ENCODE data around the gene VASH2. TPM values are rescaled to one million over a fixed set of nuclear protein-coding genes. Genes with fewer than 3 reads are reported as not detected.

VASH2 gene
- polyA plus RNA-seq, 1 donor from 2014 or later: 65.2 TPM

DNA sequence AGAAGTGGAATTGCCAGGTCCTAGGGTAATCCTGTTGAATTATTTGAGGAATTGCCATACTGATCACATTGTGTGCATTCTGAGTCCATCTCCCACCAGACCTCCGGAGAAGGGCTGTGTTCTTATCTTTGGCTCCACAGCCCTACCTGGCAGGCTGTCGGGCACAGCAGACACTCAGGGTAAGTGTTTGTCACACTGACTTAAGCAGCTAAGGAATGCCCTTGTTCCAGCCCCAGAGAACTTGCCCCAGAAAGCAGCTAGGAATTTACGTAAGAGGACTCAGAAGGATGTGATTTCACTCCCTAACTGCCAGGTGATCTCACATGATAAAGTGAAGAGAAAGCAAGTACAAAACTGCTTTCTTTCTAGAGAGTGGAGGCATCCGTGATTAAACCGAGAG is 21.0 kb downstream of the VASH2 start:
- H3K79me2 ChIP-seq (replicated peaks; ENCODE audit: insufficient read depth, low read length): no peaks in the 10 kb centered on the region
- no peaks in the 10 kb centered on the region for H4K20me1 ChIP-seq (ENCODE audit: insufficient read depth)
- no peak overlapping the region for H3K4me3 ChIP-seq (ENCODE audit: low read length)
- H3K9ac ChIP-seq (ENCODE audit: low read length): no peak overlapping the region
- no peak overlapping the region for H2AFZ ChIP-seq (ENCODE audit: low read depth, low read length)
- H3F3A ChIP-seq (ENCODE audit: insufficient read depth, low read length, poor library complexity, severe bottlenecking): no peaks in the 10 kb centered on the region
- H3K9me2 ChIP-seq (ENCODE audit: insufficient read depth, low read length): no peaks in the 10 kb centered on the region
- no peak overlapping the region for H3K4me2 ChIP-seq (ENCODE audit: low read length)
- H3K36me3 ChIP-seq (ENCODE audit: insufficient read depth, low read length): peaks cover 5% of the 10 kb centered on the region
- no peaks in the 10 kb centered on the region for H3K27me3 ChIP-seq (ENCODE audit: insufficient read depth, low read depth, low read length)
- H3K27ac ChIP-seq (ENCODE audit: low read length): no peak overlapping the region
- TF ChIP-seq POLR2AphosphoS5 (IDR thresholded peaks at IDR 0.05): no peak
- TF ChIP-seq, protein P1, sequence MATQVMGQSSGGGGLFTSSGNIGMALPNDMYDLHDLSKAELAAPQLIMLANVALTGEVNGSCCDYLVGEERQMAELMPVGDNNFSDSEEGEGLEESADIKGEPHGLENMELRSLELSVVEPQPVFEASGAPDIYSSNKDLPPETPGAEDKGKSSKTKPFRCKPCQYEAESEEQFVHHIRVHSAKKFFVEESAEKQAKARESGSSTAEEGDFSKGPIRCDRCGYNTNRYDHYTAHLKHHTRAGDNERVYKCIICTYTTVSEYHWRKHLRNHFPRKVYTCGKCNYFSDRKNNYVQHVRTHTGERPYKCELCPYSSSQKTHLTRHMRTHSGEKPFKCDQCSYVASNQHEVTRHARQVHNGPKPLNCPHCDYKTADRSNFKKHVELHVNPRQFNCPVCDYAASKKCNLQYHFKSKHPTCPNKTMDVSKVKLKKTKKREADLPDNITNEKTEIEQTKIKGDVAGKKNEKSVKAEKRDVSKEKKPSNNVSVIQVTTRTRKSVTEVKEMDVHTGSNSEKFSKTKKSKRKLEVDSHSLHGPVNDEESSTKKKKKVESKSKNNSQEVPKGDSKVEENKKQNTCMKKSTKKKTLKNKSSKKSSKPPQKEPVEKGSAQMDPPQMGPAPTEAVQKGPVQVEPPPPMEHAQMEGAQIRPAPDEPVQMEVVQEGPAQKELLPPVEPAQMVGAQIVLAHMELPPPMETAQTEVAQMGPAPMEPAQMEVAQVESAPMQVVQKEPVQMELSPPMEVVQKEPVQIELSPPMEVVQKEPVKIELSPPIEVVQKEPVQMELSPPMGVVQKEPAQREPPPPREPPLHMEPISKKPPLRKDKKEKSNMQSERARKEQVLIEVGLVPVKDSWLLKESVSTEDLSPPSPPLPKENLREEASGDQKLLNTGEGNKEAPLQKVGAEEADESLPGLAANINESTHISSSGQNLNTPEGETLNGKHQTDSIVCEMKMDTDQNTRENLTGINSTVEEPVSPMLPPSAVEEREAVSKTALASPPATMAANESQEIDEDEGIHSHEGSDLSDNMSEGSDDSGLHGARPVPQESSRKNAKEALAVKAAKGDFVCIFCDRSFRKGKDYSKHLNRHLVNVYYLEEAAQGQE (IDR thresholded peaks at IDR 0.05; ENCODE audit: borderline replicate concordance): no peak
- no peak for TF ChIP-seq TAF1 (IDR thresholded peaks at IDR 0.05; ENCODE audit: low read depth)
- TF ChIP-seq SMC3 (conservative IDR thresholded peaks at IDR 0.05; ENCODE audit: poor library complexity): no peak
- TF ChIP-seq RAD21 (conservative IDR thresholded peaks at IDR 0.05): no peak
- TF ChIP-seq MXI1 (conservative IDR thresholded peaks at IDR 0.05; ENCODE audit: poor library complexity, severe bottlenecking): no peak
- TF ChIP-seq, protein P2, sequence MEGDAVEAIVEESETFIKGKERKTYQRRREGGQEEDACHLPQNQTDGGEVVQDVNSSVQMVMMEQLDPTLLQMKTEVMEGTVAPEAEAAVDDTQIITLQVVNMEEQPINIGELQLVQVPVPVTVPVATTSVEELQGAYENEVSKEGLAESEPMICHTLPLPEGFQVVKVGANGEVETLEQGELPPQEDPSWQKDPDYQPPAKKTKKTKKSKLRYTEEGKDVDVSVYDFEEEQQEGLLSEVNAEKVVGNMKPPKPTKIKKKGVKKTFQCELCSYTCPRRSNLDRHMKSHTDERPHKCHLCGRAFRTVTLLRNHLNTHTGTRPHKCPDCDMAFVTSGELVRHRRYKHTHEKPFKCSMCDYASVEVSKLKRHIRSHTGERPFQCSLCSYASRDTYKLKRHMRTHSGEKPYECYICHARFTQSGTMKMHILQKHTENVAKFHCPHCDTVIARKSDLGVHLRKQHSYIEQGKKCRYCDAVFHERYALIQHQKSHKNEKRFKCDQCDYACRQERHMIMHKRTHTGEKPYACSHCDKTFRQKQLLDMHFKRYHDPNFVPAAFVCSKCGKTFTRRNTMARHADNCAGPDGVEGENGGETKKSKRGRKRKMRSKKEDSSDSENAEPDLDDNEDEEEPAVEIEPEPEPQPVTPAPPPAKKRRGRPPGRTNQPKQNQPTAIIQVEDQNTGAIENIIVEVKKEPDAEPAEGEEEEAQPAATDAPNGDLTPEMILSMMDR (IDR thresholded peaks at IDR 0.05; ENCODE audit: poor library complexity, severe bottlenecking): no peak
- TF ChIP-seq EZH2 (IDR thresholded peaks at IDR 0.05; ENCODE audit: borderline replicate concordance, insufficient read depth, low read length, poor library complexity, severe bottlenecking): no peak
- TF ChIP-seq EP300 (conservative IDR thresholded peaks at IDR 0.05; ENCODE audit: poor library complexity, severe bottlenecking): no peak
- no peaks in the 10 kb centered on the region for H3K9me3 ChIP-seq (ENCODE audit: low read length)

DNA sequence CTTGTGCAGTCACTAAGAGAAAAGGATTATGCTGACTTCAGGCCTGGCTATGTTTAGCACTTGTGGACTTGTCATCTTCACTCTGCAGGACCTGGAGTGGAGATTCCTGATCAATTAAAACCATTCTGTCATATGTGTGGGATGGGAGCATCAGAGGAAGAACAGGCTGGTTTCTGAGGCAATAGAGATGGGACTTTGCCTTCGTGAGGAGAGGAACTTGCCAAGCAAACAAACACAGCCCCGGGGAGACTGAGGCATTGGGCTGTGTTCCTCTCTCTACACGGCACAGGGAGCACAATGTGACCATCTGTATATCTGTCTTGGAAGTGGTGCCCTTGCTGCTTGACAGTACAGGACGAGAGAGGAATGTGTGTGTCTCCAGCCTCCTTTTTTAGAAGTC is 23.1 kb downstream of the VASH2 start:
- H3K79me2 ChIP-seq (replicated peaks; ENCODE audit: insufficient read depth, low read length): no peaks in the 10 kb centered on the region
- TF ChIP-seq TAF1 (IDR thresholded peaks at IDR 0.05; ENCODE audit: low read depth) (no peak), SMC3 (conservative IDR thresholded peaks at IDR 0.05; ENCODE audit: poor library complexity) (no peak), EP300 (conservative IDR thresholded peaks at IDR 0.05; ENCODE audit: poor library complexity, severe bottlenecking) (no peak), RAD21 (conservative IDR thresholded peaks at IDR 0.05) (no peak), POLR2AphosphoS5 (IDR thresholded peaks at IDR 0.05) (no peak), MXI1 (conservative IDR thresholded peaks at IDR 0.05; ENCODE audit: poor library complexity, severe bottlenecking) (no peak), EZH2 (IDR thresholded peaks at IDR 0.05; ENCODE audit: borderline replicate concordance, insufficient read depth, low read length, poor library complexity, severe bottlenecking) (no peak)
- TF ChIP-seq, protein P2 (IDR thresholded peaks at IDR 0.05; ENCODE audit: poor library complexity, severe bottlenecking): no peak
- TF ChIP-seq, protein P1 (IDR thresholded peaks at IDR 0.05; ENCODE audit: borderline replicate concordance): no peak
- no peaks in the 10 kb centered on the region for H4K20me1 ChIP-seq (ENCODE audit: insufficient read depth)
- H3K9me2 ChIP-seq (ENCODE audit: insufficient read depth, low read length): no peaks in the 10 kb centered on the region
- H3F3A ChIP-seq (ENCODE audit: insufficient read depth, low read length, poor library complexity, severe bottlenecking): no peaks in the 10 kb centered on the region
- no peaks in the 10 kb centered on the region for H3K27me3 ChIP-seq (ENCODE audit: insufficient read depth, low read depth, low read length)
- H3K9ac ChIP-seq (ENCODE audit: low read length): no peak overlapping the region
- no peak overlapping the region for H3K4me2 ChIP-seq (ENCODE audit: low read length)
- H3K9me3 ChIP-seq (ENCODE audit: low read length): no peaks in the 10 kb centered on the region
- H3K36me3 ChIP-seq (ENCODE audit: insufficient read depth, low read length): peaks cover 5% of the 10 kb centered on the region
- no peak overlapping the region for H3K27ac ChIP-seq (ENCODE audit: low read length)
- H2AFZ ChIP-seq (ENCODE audit: low read depth, low read length): no peak overlapping the region
- H3K4me3 ChIP-seq (ENCODE audit: low read length): no peak overlapping the region
